Endothelial cell (in vitro differentiated cells): ENCODE results near the gene METTL26. TPM values are rescaled to one million over a fixed set of nuclear protein-coding genes. Genes with fewer than 3 reads are reported as not detected.
A peak's percentile ranks its signal among the peaks of the same experiment; 100 is the strongest.

ENCODE experiments used
- DNase-seq: peaks from one replicate; pipeline ENCODE4 v3.0.0; 2021; ENCODE audit warnings: low spot score
- H3K27ac Mint-ChIP-seq: one replicate; pipeline ENCODE4 v1.8.0; 2021; ENCODE audit warnings: mixed read lengths, inconsistent platforms; ENCODE audit not compliant: unreplicated experiment
- H3K27me3 Mint-ChIP-seq: one replicate; pipeline ENCODE4 v1.8.0; 2021; ENCODE audit warnings: mild to moderate bottlenecking, moderate library complexity, mixed read lengths, inconsistent platforms; ENCODE audit not compliant: unreplicated experiment
- H3K36me3 Mint-ChIP-seq: one replicate; pipeline ENCODE4 v1.8.0; 2021; ENCODE audit warnings: mild to moderate bottlenecking, low read depth, mixed read lengths, inconsistent platforms; ENCODE audit not compliant: unreplicated experiment
- H3K4me1 Mint-ChIP-seq: one replicate; pipeline ENCODE4 v1.8.0; 2021; ENCODE audit warnings: mild to moderate bottlenecking, mixed read lengths, inconsistent platforms; ENCODE audit not compliant: unreplicated experiment
- H3K4me3 Mint-ChIP-seq: one replicate; pipeline ENCODE4 v1.8.0; 2021; ENCODE audit warnings: mild to moderate bottlenecking, mixed read lengths, inconsistent platforms; ENCODE audit not compliant: unreplicated experiment
- H3K9me3 Mint-ChIP-seq: one replicate; pipeline ENCODE4 v1.8.0; 2021; ENCODE audit warnings: mixed read lengths, inconsistent platforms; ENCODE audit not compliant: unreplicated experiment
- total RNA-seq: library from RNA; stranded (reverse); fragmentation: NEBNext Ultra II Directional; extraction: Animal tissue kit (Norgen Biotek cat#: 25700); gene quantifications from one replicate; pipeline ENCODE4 v1.2.1, GENCODE V29; 2021; ENCODE audit not compliant: unreplicated experiment
- TF ChIP-seq, protein P1 (sequence below): fragments of 200-600 bp; sonication (generic); IDR thresholded peaks from one replicate; pipeline ENCODE4 v1.5.0; 2021; ENCODE audit warnings: antibody characterized with exemption; ENCODE audit not compliant: unreplicated experiment

The METTL26 gene
- total RNA-seq, 1 donor from 2014 or later = 48.5 TPM

DNA sequence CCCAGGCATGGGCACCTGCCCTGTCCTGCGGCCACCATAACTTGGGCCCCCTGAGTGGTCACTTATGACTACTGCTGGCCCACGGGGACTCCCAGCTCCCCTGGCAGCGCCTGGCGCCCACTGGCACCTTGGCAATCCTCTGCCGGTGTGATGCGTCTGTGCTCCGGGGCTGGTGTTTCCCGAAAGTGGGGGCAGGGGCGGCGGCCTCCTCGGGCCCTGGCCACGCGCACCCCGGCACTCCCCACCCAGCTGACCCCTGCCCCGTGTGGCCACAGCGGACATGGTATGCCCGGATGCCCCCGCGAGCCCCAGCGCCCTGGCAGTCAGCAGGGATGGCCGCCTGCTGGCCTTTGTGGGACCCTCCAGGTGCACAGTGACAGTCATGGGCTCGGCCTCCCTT, 21.4 kb upstream of the METTL26 start:
- Mint-ChIP-seq H3K27me3 (peaks cover 8% of the 10 kb centered on the region), H3K9me3 (no peaks in the 10 kb centered on the region), H3K27ac (no peak overlapping the region)

DNA sequence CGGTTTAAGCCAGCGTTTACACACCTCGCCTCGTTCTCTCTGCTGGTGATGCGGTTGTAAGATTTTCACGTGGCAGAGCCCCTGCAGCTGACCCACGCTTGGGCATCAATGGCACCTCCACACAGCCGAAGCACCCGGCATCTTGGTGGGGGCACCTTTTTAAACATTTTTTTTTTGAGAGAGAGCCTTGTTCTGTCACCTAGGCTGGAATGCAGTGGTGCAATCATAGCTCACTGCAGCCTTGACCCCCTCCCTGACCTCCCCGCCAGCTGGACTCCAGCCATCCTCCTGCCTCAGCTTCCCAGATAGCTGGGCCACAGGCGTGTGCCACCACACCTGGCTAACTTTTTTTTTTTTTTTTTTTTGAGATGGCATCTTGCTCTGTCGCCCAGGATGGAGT, 17.9 kb upstream of the METTL26 start:
- Mint-ChIP-seq H3K4me1 (no peaks in the 10 kb centered on the region), H3K9me3 (no peaks in the 10 kb centered on the region), H3K36me3 (no peaks in the 10 kb centered on the region), H3K27me3 (peaks cover 10% of the 10 kb centered on the region), H3K4me3 (no peak overlapping the region), H3K27ac (no peak overlapping the region)
- DNase-seq = no peak
- TF ChIP-seq, protein P1, sequence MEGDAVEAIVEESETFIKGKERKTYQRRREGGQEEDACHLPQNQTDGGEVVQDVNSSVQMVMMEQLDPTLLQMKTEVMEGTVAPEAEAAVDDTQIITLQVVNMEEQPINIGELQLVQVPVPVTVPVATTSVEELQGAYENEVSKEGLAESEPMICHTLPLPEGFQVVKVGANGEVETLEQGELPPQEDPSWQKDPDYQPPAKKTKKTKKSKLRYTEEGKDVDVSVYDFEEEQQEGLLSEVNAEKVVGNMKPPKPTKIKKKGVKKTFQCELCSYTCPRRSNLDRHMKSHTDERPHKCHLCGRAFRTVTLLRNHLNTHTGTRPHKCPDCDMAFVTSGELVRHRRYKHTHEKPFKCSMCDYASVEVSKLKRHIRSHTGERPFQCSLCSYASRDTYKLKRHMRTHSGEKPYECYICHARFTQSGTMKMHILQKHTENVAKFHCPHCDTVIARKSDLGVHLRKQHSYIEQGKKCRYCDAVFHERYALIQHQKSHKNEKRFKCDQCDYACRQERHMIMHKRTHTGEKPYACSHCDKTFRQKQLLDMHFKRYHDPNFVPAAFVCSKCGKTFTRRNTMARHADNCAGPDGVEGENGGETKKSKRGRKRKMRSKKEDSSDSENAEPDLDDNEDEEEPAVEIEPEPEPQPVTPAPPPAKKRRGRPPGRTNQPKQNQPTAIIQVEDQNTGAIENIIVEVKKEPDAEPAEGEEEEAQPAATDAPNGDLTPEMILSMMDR = no peak

More for the DNA sequence above, 21.4 kb upstream of the METTL26 start:
- DNase-seq = no peak
- Mint-ChIP-seq H3K4me1 (no peaks in the 10 kb centered on the region), H3K36me3 (no peaks in the 10 kb centered on the region), H3K4me3 (no peak overlapping the region)
- TF ChIP-seq, protein P1 = no peak

DNA sequence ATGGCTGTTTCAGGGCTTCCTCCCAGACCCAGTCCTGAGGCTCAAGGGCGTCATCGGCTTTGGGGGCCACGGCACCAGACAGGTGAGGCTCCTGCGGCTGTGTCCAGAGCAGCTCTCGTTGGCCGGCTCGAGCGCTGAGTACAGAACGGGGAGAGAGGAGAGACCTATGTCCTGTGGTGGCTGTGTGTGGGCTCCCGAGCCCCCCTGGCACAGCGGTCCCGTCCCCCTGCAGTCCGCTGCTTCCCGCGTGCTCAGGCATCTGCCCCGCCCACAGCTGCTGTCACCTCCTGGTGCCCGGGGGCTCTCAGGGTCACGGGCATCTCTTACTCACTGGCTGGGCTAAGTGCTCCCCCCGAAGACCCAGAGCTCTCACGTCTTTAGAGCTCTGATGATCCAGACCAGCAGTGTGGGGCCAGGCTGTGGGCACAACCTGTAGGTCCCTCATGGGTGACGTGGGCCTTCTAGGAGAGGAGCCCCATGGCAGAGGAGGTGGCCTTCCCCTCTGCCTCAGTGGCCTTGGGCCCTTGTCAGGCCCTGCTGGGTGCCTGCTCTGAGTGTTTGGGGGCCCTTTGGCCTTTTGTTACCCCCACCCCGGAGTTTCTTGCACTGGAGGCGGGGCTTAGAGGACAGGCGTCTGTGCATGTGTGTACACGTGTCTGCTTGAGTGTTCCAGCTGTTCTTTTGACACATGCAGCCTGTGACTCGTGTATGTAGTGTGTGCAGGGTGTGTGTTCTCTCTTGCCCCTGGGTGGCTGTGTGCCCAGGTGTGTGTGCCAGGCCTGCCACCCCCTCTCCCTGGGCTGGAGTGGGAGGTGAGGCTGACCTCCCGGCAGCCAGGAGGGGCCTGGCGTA, 16.6 kb upstream of the METTL26 start:
- DNase-seq = no peak
- H3K27ac Mint-ChIP-seq = no peak overlapping the region
- no peaks in the 10 kb centered on the region for H3K9me3 Mint-ChIP-seq
- no peaks in the 10 kb centered on the region for H3K36me3 Mint-ChIP-seq
- H3K27me3 Mint-ChIP-seq = peaks cover 10% of the 10 kb centered on the region
- H3K4me1 Mint-ChIP-seq = no peaks in the 10 kb centered on the region
- no peak overlapping the region for H3K4me3 Mint-ChIP-seq
- TF ChIP-seq, protein P1 = no peak

DNA sequence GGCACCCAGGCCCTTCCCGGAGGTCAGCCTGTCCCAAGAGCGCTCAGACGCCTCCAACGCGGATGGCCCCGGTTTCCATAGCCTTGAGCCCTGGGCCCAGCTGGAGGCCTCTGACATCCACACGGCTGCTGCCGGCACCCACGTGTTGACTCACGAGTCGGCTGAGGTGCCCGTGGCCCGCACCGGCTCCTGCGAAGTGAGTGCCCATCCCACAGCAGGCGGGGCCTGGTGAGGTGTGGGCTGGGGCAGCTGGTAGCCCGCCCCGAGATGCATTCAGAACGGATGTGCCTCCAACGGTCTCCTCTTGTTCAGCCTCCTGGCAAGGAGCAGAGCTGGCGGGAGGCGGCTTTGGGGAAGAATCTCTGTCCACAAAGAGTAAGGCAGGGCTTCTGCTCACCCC, 15.7 kb upstream of the METTL26 start:
- H3K27ac Mint-ChIP-seq = no peak overlapping the region
- H3K4me3 Mint-ChIP-seq = no peak overlapping the region
- H3K9me3 Mint-ChIP-seq = no peaks in the 10 kb centered on the region
- peaks cover 10% of the 10 kb centered on the region for H3K27me3 Mint-ChIP-seq
- TF ChIP-seq, protein P1 = no peak
- no peak for DNase-seq
- H3K4me1 Mint-ChIP-seq = no peaks in the 10 kb centered on the region
- no peaks in the 10 kb centered on the region for H3K36me3 Mint-ChIP-seq

DNA sequence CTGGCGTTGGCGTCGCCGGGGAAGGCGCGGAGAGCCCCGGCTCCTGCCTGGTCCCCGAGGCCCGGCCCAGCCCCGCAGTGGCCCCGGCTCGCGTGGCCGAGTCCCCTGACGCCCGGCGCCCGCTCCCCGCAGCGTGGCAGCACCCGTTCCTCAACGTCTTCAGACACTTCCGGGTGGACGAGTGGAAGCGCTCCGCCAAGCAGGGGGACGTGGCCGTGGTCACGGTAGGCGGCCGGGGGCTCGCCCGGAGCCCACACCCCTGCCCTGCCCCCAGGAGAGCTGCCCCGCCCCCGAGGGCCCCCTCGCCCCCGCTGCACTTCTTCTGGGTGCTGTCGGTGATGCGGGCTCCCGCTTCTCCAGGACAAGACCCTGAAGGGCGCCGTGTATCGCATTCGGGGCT, 13.5 kb upstream of the METTL26 start:
- TF ChIP-seq, protein P1 = no peak
- no peaks in the 10 kb centered on the region for H3K36me3 Mint-ChIP-seq
- DNase-seq = no peak
- no peaks in the 10 kb centered on the region for H3K9me3 Mint-ChIP-seq
- H3K4me3 Mint-ChIP-seq = peak overlapping the region; percentile 76
- H3K27me3 Mint-ChIP-seq = peaks cover 10% of the 10 kb centered on the region
- H3K4me1 Mint-ChIP-seq = no peaks in the 10 kb centered on the region
- no peak overlapping the region for H3K27ac Mint-ChIP-seq
